ENCODE data around the gene PLXNB1.
A peak's percentile ranks its signal among the peaks of the same experiment; 100 is the strongest.

PLXNB1 gene

DNA sequence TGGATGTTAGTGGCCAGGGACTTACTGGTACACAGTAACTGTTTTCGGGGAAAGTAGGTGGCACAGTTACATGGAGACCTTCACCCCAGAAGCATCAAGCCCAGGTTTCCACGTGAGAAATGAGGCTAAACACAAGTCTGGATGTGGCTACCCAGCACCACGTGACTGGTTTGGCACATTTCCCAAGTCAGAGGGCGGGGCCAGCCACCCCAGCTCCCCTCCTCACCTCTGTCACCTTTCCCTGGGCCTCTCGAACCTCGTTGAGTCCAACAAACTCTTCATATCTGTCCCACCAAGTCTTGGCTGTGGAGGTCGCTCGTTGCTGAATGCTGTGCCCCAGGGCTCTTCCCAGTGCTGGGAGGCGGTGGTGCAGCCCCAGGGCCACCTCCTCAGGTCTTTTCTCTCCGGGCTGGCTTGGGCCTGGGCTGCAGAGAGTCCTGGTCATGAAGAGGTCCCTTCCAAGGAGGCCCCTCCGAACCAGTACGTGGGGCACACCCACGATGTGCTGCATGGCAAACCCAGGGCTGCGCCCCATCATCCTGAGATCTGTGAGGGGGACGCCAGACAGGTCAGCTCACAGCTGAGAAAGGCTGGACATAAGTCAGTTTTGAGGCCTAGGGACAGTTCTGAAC is 4.8 kb upstream of the PLXNB1 start:
- DNase-seq (ENCODE audit: low read depth): no peak

DNA sequence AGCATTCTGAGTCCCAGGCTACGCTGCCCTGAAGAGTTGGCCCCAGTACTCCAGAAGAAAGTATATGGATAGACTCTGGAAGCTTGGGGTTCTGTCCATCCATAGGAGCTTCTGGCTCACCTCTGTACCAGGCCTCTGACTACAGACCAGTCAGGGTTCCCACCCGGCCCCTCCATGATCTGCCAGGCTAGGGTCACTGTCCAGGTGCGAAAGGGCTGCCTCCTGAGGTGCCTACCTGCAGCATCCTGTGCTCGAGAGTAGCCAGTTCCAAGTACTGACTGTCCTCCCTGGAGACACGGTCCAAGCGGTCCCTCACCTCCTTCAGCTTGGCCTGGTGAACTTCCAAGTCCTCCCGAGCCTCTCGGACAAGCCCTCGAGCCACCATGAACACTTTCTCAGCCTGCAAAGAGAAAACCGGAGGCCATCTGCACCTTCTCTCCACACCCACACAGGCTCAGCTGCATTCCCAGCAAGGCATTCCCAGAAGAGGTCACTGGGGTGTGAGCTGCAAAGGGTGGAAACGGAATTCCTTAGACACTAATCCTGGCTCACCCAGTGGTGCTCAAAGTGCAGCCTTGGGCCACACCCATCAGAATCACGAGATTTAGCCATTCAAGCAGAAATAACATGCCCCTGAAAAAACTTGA is 3.7 kb upstream of the PLXNB1 start:
- DNase-seq (ENCODE audit: low read depth): no peak

DNA sequence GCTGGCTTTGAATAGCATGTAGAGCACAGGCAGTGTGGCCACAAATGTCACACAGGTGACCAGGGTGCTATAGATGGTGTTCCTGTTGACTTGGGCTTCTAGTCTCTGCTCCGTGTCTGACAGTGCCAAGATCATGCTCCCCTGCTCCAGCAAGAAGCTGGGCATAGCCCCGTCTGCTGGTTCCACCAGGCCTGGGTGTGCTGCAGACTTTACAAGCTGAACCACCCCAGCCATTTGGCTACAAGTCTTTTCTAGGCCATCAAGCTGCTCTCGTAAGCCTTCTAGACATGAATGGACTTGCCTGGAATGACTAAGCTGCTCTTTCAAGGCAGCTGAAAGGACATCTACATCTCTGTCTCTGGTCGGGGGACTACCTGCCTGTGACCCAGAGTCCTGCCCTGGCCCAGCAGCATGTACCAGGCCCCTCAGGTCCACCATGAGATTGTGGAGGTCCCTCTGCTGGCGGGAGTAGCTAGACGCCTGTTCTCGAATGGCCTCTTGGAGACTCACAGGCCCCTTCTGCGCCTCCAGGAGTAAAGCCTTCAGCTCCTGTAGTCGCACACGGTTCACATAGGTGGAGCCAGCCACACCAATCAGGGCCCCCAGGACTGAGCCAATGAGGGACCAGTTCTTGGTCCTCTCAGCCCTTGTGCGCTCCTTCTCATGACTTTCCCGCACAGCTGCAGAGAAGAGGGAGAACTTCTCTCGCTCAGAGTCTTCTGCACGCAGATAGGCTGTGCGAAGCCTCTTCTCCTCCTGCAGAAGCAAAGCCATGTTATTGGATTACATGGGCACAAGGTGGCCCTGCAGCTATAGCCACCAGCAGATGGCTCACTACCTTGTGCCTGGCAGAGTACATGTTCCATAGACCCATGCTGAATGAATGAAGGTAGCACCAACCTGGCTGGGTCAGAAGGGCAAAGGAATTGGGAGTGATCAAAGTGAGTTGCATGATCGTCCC is 2.8 kb upstream of the PLXNB1 start:
- DNase-seq (ENCODE audit: low read depth): no peak

DNA sequence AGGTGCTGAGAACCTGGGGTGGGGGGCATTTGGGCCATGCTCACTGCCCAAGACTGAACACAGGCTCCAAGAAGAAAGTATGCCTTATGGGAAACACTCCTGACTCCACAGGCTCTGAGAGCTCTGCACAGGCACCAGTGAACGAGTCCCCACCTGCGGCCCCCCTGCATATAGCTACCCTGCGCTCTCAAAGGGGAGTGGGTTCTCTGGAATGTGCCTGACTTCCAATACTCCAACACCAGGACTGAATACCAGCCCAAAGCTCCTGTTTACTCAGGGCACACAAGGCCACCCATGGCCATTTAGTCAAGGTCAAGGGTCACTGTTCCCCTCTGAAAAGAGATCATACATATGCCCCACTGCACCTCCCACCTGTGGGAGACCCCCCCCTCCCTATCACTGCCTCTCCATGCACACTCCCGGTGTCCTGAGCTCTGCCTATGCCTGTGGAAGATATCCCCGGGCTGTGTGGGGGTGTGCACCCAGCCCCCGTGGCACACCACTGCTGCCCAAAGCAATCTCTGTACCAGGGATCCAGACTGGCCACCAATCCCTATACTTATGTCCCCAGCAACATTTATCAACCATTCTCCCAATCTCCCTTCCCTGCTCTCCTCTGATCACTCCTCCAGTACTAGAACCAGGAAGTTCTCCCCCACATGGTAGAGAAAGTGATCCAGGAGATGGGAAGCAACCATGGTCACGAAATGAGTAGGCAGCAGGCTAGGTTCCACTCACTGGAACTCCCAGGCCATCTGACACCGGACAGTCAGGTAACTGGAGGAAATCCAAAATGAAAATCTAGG is 1.5 kb upstream of the PLXNB1 start:
- no peak for DNase-seq (ENCODE audit: low read depth)

DNA sequence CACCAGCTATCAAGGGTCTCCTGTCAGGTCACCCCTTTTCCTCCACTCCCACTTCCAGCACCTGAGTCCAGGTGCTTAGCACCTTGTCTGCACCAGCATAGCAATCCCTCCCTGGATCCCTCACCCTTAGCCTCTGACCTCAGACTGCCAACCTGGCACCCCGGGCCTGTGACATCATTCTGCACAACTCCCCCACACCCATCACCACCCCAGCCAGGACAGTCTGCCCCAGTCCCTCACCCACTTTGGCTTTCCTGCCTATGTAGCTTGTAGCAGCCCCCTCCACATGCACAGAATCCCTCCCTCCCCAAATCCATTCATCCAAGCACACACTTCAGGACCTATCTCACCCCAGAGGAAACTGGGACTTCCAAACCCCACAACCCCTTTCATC is 819 bp upstream of the PLXNB1 start:
- DNase-seq (ENCODE audit: low read depth): no peak

DNA sequence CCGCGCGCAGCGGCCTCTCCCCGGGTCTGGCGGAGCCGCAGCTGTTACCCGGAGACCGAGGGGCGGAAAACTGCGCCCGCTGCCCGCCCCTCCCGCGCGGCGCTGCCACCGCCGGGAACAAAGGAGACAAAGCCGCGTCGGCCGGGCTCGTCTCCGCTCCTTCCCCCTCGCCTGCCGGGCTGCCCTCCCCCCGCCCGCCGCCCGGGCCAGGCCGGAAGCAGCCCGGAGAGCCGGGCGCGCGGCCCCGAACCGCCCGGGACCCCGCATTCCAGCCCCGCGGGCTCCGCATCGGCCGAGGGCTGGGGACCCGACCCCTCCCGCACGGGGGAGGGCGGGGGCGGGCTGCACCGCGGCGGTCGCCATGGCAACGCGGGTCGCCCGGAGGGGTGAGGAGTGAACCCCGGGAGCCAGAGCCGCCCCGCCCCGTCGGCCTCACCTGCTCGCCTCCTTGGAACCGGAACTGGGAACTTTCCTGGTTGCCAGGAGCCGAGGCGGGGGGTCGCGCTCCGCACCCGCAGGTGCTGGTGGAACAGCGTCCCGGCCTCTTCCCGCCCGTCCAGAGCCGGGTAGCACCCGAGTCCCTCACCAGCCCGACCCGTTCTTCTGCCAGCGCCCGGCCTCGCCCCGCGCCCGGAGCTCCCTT is 448 bp downstream of the PLXNB1 start:
- DNase-seq (ENCODE audit: low read depth): peak; percentile 60

DNA sequence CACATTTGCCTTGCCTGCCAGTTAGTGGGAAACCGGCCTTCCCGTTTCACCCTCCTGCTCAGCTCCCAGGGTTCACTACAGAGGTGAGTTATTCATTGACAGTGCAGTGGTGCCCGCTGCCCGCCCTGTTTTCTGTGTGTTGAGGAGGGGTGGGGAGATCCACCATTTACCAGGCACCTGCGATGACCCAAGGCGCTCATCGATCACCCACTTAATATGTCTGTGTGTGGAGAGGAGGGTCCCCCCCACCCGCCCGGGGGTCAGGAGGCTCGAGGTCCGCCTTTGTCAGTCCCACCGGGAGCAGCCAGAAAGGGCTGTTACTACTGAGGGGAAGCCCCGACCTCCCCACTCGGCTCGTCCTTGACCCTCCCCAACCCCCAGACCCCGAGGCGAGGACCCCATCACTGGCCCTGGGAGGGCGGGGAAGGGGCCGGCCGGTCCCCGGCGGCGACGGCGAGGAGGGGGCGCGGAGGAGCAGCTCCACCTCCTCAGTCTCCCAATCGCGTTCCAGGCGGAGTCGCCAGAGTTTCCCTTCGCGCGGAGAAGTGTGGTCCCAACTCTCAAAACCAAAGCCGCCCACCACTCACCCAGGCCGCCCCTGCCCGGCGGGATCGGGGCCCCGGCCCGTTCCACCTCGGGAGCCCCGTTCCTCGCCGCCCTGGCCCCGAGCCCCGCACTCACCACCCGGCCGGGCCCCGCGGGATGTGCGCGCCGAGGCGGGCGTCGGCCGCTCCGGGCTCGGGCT is 1.1 kb downstream of the PLXNB1 start:
- no peak for DNase-seq (ENCODE audit: low read depth)

DNA sequence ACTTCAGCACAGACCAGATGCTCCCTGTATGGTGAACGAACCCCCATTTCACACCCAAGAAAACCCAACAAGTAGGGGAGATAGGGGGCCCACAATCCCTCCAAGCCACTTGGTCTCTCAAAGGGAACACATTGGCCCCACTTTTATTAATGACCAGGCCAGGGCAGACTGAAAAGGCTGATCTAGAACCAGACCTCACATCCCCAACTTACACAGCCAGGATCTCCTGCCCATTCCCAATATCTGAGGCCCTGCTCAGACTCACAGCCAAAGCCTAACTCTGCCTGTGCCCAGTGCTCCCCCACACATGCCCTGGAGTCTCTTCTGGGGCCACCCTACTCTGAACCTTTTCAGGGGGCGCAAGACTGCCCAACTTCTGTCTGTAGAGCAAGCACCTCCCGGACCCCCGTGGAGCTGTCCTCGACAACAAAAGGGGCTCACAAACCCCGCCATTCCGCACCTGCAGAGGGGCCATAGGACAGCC is 1.8 kb downstream of the PLXNB1 start:
- DNase-seq (ENCODE audit: low read depth): no peak

DNA sequence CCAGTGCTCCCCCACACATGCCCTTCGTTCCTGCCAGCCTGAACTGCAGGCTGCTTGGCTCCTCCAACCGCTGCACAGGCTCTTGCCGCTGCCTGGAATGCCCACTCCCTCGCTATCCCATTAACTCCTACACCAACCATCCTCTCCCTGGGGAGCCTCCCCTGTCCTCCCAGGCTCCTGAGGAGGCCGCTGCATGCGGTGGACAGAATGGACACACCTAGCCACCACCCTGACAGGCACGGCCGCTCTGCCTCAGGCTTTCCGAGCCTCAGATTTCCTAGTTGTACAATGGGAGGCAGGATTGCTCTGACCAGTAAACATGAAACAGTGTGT is 2.3 kb downstream of the PLXNB1 start:
- DNase-seq (ENCODE audit: low read depth): no peak

DNA sequence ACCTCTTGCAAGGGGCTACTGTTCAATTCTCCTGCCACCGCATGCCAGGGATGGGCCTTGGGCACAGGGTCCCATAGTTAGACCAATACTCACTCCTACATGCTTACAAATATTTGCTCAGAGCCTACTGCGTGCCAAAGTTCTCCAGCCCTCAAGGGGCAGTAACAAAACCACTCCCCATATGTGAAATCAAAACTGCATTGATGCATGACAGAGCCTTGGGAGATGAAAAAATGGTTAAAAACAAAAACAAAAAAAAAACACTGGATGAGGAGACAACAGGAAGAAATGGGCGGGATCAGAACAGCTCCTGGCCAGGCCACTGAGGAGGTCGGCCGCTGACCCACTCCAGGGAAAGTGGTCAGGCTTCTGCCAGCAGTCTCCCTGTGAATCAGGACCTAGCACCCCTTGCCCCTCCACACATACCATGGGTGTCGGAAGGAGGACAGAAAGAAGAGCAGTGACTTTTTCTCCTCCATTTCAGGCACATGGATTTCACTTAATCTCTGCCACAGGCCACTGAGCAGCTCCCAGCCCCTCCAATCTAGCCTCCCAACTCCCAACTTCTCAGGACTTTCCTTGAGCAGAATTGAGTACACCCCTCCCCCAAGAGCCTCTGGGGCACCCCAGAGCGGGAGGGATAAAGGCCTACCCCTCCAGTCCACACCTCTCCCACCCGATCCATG is 2.8 kb downstream of the PLXNB1 start:
- no peak for DNase-seq (ENCODE audit: low read depth)

DNA sequence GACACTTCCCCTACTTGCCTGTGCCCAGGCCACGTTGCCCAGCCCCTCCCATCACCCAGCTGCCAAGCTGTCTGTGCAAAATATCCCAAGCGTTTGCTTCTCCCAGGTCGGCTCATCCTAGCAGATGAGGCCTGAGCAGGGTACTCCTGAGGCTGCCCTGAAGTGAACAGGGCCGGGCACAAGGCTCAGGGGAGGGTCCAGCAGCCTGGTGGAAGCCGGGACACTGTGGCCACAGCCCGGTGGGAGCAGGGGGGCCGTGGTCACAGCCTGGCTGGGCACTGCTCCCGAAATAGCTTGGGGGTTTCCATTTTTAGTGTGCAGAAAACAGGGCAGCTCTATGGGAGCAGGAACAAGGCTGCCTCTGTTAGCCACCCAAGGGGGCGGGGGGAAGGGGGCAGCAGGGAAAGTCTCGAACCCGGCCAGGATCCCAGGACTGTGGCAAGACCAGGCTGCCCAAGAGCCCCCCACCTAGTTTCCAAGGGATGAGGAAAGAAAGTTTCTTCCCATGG is 3.4 kb downstream of the PLXNB1 start:
- no peak for DNase-seq (ENCODE audit: low read depth)

DNA sequence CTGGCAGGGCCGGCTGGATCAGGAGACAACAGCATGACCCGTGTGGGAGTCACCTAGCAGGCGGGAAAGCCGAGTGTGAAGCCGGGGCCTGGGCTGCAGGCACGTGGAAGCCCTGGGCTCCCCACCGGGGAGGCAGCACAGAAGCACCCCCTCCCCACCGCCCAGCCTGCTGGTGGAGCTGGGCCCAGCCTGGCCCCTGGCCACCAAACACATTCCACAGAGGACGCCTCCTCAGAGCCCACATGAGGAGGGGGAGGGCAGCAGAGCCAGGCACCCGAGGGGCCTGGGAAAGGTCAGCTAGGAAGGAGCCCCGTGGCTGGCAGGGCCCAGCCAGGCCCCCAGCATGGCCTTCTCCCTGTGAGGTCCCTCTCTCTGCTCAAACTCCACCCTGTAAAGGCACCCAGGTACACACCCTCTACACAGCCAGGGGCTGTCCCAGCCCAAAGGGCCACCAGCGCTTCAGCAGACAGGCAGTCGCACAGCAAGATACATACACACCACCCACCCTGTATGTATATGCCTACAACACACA is 4.5 kb downstream of the PLXNB1 start:
- DNase-seq (ENCODE audit: low read depth): no peak

DNA sequence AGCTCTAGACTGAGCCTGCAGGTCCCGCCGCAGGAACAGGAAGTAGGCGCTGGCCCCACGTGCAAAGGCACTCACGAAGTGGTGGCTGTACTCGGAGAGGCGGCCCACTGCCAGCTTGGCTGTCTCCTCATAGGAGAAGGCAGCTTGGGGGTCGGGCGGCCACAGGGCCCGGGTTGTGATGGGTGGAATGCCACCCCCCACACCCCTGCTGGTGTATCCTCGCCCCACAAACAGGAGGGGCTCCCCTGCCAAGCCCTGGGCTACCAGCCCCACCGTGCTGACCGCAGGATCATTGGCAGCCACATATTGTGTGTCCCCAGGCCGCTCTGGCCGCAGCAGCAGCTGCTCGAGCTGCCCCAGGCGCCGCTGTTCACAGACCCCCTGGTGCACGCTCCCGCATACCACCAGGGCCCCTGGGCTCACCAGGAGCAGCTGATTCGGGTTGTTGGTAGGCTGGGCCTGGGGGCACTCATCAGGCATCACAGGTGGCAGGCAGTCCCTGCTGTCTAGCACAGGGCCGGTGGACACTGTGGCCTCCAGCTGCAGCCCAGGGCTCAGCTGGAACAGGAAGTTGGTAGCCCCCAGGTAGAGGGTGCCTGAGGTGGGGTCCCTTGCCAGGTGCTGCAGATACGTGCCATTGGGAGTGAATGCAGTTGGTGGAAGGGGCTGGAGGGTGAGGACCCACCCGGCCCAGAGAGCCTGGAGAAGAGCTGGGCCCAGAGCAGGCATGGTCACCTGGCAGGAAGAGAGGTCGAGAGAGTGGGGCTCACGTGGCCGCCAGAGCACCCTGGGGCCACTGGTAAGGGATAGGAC is 5.8 kb downstream of the PLXNB1 start:
- no peak for DNase-seq (ENCODE audit: low read depth)

DNA sequence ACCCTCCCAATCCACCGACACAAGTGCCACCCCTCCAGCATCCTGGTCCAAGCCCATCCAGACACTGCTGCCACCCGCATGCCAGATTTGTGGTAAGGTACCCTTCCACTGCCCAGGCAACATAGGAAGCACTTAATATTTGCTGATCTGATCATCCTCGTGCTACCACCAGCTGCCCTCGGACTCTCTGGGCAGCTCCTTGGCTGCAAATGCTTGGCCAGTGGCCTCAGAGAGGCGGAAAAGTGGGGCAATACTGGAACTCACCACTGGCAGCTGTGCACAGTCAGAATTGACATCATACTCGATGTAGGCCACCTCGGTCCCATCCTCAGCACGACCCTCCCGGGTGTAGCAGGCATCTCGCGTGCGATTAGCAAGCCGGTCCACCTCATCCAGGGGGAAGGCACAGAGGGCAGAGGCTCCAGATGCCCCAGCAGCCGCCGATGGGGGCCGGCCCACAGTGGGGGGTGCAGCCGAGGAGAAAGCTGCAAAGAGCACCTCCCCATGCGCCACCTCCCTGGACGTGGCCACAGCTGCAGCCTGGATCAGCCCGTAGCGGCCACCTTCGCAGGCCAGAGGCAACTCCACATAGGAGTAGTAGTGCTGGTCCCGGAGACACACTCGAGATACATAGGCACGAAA is 6.5 kb downstream of the PLXNB1 start:
- no peak for DNase-seq (ENCODE audit: low read depth)

DNA sequence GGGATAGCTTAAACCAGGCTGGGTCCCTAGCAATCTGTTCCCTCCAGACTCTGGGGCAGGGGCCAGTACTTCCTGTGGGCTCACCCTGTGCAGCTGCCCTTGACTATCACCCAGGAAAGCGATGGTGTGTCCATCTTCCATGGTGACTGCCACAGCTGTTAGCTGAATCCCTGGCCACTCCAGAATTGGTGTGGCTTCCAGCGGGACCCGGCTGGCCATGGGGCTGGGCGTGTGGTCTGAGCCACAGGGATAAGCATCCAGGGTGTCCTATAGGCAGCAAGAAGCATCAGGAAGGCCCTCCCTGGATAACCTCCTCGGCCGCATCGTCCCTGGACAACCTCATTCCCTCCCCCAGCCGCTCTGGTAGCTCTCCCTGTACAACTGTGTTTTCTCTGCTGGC is 7.2 kb downstream of the PLXNB1 start:
- no peak for DNase-seq (ENCODE audit: low read depth)

DNA sequence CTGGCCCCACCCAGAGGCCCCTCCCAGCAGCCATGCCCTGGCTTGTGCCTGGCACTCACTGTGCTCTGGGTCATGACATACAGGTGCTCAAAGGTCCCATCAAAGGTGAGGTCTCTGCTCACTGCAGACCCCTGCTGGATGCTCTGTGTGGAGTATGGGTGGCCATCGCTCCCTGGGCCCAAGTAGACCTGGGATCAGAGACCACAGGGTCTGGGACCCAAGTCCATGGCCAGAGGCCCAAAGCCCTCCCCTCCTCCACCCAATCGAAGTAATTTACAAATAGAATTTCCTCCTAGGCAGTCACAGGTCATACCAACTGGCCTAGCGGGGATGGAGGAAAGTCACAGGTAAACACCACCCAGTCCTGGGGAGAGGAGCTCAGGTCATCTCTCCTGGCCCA is 7.6 kb downstream of the PLXNB1 start:
- DNase-seq (ENCODE audit: low read depth): no peak

DNA sequence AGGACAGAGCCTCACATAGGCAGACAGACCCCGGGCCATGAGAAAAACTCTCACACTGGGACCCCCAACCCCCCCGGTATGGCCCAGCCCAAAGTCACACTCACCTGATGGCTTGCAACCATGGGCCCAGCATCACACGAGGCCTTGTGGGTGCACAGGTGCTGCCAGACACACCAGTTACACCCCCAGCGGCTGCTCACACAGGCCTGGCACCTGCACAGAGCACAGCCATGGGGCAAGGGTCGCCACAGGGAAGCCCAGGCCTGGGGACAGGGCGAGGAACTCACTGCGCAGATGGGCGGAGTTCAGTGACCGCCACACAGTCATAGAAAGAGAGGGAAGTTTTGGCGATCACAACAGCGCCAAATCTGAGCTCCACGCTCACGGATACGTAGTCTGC is 9.3 kb downstream of the PLXNB1 start:
- DNase-seq (ENCODE audit: low read depth): no peak

DNA sequence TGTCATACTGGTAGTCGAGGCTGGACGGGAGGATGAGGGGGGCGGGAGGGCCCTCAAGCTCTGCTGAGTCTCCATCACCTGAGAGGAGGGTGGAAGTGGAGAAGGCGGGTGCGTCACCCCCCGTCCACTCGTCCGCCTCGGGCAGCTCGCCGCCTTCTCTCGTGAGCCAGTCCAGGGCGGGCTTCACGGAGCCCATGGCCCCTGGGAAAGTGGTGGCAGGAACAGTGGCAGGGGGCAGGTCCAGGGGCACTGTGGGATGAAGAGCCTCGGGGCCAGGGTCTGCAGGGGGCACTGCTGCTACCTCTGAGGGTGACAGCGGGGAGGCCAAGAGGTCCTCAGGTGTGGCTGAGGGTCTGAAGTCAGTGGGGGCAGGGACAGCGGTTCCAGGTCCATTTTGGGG is 10.3 kb downstream of the PLXNB1 start:
- DNase-seq (ENCODE audit: low read depth): no peak

DNA sequence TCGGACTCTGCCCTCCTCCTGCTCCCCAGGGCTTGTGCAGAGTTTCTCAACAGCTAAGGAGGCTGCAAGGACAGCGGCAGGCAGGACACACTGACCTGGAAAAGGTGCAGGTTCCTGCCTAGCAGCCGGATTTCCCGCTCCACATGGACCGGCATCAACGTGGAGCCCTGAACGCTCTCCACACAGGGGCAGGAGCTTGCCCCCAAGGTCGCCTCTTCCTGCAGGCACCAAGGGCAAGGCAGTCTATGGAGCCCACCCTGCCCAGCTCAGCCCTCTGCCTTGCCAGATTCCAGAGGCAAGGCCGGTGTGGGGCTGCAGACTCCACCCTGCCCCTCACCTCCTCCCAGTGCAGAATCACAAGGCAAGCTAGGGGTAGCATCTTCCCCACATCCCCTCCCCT is 10.7 kb downstream of the PLXNB1 start:
- no peak for DNase-seq (ENCODE audit: low read depth)
